ENCODE results near the gene GMPR.

DNA sequence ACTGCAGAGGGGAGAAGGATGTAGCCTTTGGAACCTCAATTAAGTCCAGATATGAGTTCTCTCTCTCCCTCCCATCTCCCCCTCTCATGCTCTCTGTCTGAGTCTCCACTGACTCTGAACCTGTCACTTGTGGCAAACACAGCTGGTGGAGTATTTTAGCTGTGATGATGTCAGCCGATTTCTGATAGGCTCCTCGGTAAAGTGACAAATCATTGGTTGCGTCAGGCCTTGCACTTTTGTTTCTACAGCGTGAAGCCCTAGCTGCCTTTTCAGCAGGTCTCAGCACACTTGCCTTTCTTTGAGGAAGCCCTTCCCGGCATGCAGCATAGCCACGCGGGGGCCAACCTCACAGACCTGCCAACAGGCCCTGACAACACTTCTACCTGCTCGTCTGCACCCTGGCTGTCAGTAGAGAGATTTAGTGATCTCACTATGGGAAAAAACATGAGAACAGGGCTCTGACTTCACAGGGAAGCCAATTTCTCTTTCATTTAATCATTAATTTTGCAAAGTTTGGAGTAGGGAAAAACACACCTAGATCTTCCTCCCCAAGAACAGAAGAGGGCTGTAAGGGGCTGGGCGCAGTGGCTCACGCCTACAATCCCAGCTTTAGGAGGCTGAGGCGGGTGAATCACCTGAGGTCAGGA, 84.4 kb downstream of the GMPR start:
- TF ChIP-seq EZH2phosphoT487 (conservative IDR thresholded peaks at IDR 0.05; ENCODE audit: low read length) = no peak
- TF ChIP-seq, protein P1, sequence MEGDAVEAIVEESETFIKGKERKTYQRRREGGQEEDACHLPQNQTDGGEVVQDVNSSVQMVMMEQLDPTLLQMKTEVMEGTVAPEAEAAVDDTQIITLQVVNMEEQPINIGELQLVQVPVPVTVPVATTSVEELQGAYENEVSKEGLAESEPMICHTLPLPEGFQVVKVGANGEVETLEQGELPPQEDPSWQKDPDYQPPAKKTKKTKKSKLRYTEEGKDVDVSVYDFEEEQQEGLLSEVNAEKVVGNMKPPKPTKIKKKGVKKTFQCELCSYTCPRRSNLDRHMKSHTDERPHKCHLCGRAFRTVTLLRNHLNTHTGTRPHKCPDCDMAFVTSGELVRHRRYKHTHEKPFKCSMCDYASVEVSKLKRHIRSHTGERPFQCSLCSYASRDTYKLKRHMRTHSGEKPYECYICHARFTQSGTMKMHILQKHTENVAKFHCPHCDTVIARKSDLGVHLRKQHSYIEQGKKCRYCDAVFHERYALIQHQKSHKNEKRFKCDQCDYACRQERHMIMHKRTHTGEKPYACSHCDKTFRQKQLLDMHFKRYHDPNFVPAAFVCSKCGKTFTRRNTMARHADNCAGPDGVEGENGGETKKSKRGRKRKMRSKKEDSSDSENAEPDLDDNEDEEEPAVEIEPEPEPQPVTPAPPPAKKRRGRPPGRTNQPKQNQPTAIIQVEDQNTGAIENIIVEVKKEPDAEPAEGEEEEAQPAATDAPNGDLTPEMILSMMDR (IDR thresholded peaks at IDR 0.05; ENCODE audit: insufficient read depth, low read length, poor library complexity, severe bottlenecking) = no peak

All from SU-DHL-6 (cell line).